HG03442 (cell line): ENCODE results near the gene YOD1.

ENCODE experiments used
- ATAC-seq: cut with Tn5 transposase; IDR thresholded peaks from one replicate; pipeline ENCODE4 v1.9.1; 2021; ENCODE audit warnings: mild to moderate bottlenecking, moderate library complexity; ENCODE audit not compliant: unreplicated experiment

YOD1 gene

GRCh38 chr1:207051191-207051943 is at the start of gene YOD1:
YOD1 (minus strand) TSS chr1:207051208; CDS start chr1:207051030, 178 bp downstream.
- no peak for ATAC-seq

- peak; percentile 91 for ATAC-seq
Measured at GRCh38 chr1:207097871-207098324, 46.9 kb upstream of the YOD1 start.

- ATAC-seq, result no peak
Measured at GRCh38 chr1:207093944-207094343, 42.9 kb upstream of the YOD1 start.

GRCh38 chr1:207091200-207091908 is 40.3 kb upstream of the YOD1 start:
- no peak for ATAC-seq

- ATAC-seq, result no peak
Measured at GRCh38 chr1:207089627-207090355, 38.8 kb upstream of the YOD1 start.

GRCh38 chr1:207088701-207089626 is 38.0 kb upstream of the YOD1 start, which contains the start of gene C4BPB:
C4BPB (plus strand) TSS chr1:207088860; CDS start chr1:207089532, 672 bp downstream.
- ATAC-seq, result no peak

GRCh38 chr1:207088161-207088560 is 37.2 kb upstream of the YOD1 start:
- no peak for ATAC-seq

- no peak for ATAC-seq
Measured at GRCh38 chr1:207085887-207086286, 34.9 kb upstream of the YOD1 start.

GRCh38 chr1:207084701-207085180 is 33.7 kb upstream of the YOD1 start:
- peak; percentile 64 for ATAC-seq

- ATAC-seq, result no peak
Measured at GRCh38 chr1:207084232-207084631, 33.2 kb upstream of the YOD1 start.

GRCh38 chr1:207081806-207082205 is 30.8 kb upstream of the YOD1 start:
- ATAC-seq, result no peak

- ATAC-seq, result no peak
Measured at GRCh38 chr1:207081088-207081487, 30.1 kb upstream of the YOD1 start.

- no peak for ATAC-seq
Measured at GRCh38 chr1:207079706-207080241, 28.8 kb upstream of the YOD1 start.

GRCh38 chr1:207078578-207079132 is 27.6 kb upstream of the YOD1 start:
- ATAC-seq, result no peak

- ATAC-seq, result peak; percentile 47
Measured at GRCh38 chr1:207077470-207078377, 26.7 kb upstream of the YOD1 start.

- ATAC-seq, result no peak
Measured at GRCh38 chr1:207077012-207077411, 26.0 kb upstream of the YOD1 start.

- no peak for ATAC-seq
Measured at GRCh38 chr1:207076181-207076955, 25.4 kb upstream of the YOD1 start.
